Central memory CD8-positive, alpha-beta T cell (primary cell): Measurements from ENCODE around the gene GALNT12.

Experiments
- ATAC-seq: fragments of 150-1000 bp; cut with Tn5 transposase; replicated peaks from 2 replicates; pipeline ENCODE4 v1.10.0; 2022; ENCODE audit warnings: mild to moderate bottlenecking, moderate FRiP score, moderate number of reproducible peaks; ENCODE audit not compliant: poor library complexity, severe bottlenecking; ENCODE audit errors: extremely low read depth
- DNase-seq, 2 donors: peaks; one replicate each; pipeline ENCODE4 v3.0.0; 2021; ENCODE audit warnings: low spot score in 2 of 2
- H3K27ac Mint-ChIP-seq: one replicate; pipeline ENCODE4 v1.8.0; 2022; ENCODE audit warnings: low read depth, mild to moderate bottlenecking, moderate library complexity, mixed read lengths
- H3K27me3 Mint-ChIP-seq: one replicate; pipeline ENCODE4 v1.8.0; 2022; ENCODE audit warnings: mixed read lengths
- H3K36me3 Mint-ChIP-seq: one replicate; pipeline ENCODE4 v1.8.0; 2022; ENCODE audit warnings: mild to moderate bottlenecking, moderate library complexity, mixed read lengths; ENCODE audit not compliant: insufficient read depth
- H3K4me1 Mint-ChIP-seq: one replicate; pipeline ENCODE4 v1.8.0; 2022; ENCODE audit warnings: mixed read lengths
- H3K4me3 Mint-ChIP-seq: one replicate; pipeline ENCODE4 v1.8.0; 2022; ENCODE audit warnings: mild to moderate bottlenecking, moderate library complexity, mixed read lengths
- H3K9me3 Mint-ChIP-seq: one replicate; pipeline ENCODE4 v1.8.0; 2022; ENCODE audit warnings: mixed read lengths

GALNT12 gene

DNA sequence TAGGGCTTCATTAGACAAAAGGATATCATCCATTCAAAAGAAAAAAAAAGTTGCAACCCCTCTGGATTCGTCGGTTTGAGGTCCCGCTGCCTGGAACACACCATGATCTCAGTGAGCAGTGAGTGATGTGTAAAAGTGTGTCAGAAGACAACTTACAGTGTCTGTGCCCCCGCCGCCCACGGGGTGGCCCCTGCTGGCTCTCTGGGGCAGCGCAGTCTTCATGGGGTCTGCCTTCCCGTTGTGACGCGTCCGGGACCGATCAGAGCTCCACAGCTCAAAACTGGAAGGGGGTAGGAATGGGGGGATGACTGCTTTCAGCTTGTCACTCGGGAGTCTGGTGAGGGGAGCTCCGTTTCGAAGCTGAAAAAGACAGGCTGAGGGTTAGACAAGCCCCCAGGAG is 33.7 kb upstream of the GALNT12 start:
- Mint-ChIP-seq H3K4me3 (no peak overlapping the region), H3K4me1 (peaks cover 9% of the 10 kb centered on the region), H3K27ac (no peak overlapping the region), H3K27me3 (no peaks in the 10 kb centered on the region), H3K9me3 (no peaks in the 10 kb centered on the region), H3K36me3 (peaks cover 6% of the 10 kb centered on the region)
- DNase-seq, result no peak
- no peak for ATAC-seq

DNA sequence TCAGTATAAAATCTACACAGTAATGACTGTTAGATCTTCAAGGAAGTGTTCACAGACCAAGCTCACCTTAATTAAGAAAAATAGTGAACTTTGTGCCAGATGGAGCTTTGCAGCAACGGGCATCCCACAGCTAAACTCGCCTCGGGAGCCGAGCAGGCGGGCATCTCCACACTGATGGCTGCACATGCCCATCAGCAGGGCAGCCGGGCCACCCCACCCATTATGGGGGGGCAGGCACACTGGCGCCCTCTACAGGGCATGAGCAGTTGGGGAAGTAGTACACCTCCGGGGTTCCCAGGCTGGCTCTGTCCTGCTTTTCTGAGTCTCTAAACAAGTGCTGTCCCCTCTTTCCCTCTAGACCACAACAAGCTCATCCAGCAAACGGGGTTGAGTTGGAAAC is 32.7 kb upstream of the GALNT12 start:
- Mint-ChIP-seq H3K36me3 (peaks cover 6% of the 10 kb centered on the region), H3K4me1 (peaks cover 9% of the 10 kb centered on the region), H3K27ac (no peak overlapping the region), H3K9me3 (no peaks in the 10 kb centered on the region), H3K4me3 (no peak overlapping the region), H3K27me3 (no peaks in the 10 kb centered on the region)
- DNase-seq, result no peak
- no peak for ATAC-seq

DNA sequence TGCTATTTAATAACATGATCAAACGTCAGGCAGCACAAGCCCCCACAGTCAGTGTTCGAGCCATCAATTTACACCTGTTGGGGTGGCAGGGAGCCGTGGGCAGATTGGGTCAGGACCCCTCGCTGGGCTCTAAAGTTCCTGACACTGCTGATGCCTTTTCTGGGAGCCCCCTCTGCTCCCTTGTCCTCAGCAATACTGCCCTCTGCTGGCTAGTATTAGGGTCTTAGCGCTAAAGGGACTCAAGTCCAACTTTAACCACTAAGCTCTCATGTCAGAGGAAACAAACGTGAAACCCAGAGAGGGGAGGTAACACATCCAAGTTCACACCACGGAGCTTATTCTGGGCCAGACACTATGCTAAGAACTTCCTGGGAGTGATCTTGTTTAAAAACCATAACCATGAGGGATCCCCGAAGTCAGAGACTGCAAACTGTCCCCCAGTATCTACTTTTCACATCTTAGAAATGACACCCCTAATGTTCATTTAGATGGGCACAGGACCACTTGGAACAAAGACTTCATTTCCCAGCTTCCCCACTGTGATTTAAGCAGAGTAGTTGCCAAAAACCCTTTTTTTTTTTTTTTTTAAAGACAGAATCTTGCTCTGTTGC is 31.5 kb upstream of the GALNT12 start:
- H3K27ac Mint-ChIP-seq, result no peak overlapping the region
- no peak overlapping the region for H3K4me3 Mint-ChIP-seq
- H3K27me3 Mint-ChIP-seq, result no peaks in the 10 kb centered on the region
- DNase-seq, result no peak
- no peaks in the 10 kb centered on the region for H3K9me3 Mint-ChIP-seq
- peaks cover 6% of the 10 kb centered on the region for H3K36me3 Mint-ChIP-seq
- ATAC-seq, result no peak
- H3K4me1 Mint-ChIP-seq, result peaks cover 9% of the 10 kb centered on the region

DNA sequence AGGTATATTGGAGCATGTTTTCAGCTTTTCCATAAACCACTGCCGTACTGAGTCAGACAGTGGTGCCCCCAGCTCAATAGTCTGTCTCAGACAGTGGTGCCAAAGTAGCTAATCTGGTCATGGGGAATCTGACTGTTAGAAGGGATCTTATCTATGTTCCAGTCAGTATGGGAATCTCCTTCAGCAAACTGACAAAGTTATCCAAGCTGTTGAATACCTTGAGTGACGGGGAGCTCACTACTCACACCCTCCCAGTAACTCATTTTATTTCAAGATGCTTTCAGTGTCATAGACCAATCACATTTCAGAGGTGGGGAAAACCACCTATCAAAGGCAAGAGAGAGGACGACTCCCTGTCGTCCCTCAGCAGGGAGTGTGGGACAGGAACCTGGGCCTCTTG is 29.9 kb upstream of the GALNT12 start:
- no peak overlapping the region for H3K4me3 Mint-ChIP-seq
- H3K27me3 Mint-ChIP-seq, result no peaks in the 10 kb centered on the region
- no peak for ATAC-seq
- H3K27ac Mint-ChIP-seq, result no peak overlapping the region
- peaks cover 10% of the 10 kb centered on the region for H3K36me3 Mint-ChIP-seq
- H3K4me1 Mint-ChIP-seq, result peaks cover 9% of the 10 kb centered on the region
- H3K9me3 Mint-ChIP-seq, result no peaks in the 10 kb centered on the region
- no peak for DNase-seq

DNA sequence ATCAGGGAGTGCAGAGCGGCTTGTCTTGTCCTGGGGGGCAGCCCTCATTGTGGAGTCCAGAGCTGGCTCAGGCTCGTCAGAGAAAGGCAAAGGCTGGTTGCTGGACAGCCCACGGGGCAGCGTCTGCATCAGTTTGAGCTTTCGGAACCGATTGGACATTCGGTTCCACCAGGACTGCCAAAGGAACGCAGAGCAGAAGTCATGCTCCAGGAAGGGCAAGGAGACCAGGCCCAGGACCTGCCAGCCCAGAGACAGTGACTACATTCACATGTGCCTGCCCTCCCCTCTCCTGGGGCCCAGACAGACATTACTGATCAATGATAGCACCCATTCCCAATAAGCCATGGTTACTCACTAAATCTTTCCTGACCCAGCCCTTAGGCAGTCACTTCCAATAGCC is 29.2 kb upstream of the GALNT12 start:
- no peak overlapping the region for H3K27ac Mint-ChIP-seq
- no peak for ATAC-seq
- H3K4me3 Mint-ChIP-seq, result no peak overlapping the region

DNA sequence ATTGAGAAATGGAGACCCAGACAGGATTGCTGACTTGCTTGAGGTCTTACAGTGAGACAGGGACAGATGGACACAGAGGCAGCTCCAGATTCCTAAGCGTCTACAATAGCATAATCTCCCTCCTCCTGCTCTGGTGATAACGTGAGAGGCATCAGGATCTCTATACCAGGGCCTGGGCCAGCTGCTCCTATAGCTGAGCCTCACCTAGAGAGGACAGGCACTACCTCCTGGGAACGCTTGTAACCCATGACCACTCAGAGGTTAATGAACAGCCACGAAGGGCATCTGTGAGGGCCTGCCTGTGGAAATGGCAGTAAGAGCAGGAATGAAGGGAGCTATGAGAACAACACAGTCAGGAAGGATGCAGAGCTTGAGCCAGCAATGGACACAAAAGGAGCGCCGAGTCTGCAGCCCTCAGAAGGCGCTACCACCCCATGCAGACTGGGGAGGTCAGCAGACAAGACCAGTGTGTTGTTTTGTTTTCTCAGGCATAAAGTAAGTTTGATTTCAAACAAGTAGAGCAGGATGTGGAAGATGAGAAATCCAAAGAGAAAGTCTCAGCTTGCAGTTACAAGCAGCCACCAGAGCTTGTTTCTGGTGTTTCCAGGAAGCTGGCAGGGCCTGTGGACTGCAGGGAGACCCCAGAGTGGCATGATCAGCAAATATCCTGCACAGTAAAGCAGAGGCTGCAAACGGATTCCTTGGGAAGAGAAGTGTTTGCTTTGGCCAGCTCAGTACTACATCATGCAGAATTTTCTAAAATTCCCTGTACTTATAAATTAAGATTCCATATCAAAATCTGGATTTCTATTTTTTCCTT is 28.5 kb upstream of the GALNT12 start:
- Mint-ChIP-seq H3K4me1 (peaks cover 9% of the 10 kb centered on the region), H3K36me3 (peaks cover 9% of the 10 kb centered on the region), H3K9me3 (no peaks in the 10 kb centered on the region), H3K27ac (no peak overlapping the region), H3K4me3 (no peak overlapping the region), H3K27me3 (no peaks in the 10 kb centered on the region)
- no peak for ATAC-seq
- DNase-seq, result no peak

More for the DNA sequence above, 29.2 kb upstream of the GALNT12 start:
- H3K4me1 Mint-ChIP-seq, result peaks cover 9% of the 10 kb centered on the region
- no peak for DNase-seq
- no peaks in the 10 kb centered on the region for H3K9me3 Mint-ChIP-seq
- peaks cover 12% of the 10 kb centered on the region for H3K36me3 Mint-ChIP-seq
- H3K27me3 Mint-ChIP-seq, result no peaks in the 10 kb centered on the region

DNA sequence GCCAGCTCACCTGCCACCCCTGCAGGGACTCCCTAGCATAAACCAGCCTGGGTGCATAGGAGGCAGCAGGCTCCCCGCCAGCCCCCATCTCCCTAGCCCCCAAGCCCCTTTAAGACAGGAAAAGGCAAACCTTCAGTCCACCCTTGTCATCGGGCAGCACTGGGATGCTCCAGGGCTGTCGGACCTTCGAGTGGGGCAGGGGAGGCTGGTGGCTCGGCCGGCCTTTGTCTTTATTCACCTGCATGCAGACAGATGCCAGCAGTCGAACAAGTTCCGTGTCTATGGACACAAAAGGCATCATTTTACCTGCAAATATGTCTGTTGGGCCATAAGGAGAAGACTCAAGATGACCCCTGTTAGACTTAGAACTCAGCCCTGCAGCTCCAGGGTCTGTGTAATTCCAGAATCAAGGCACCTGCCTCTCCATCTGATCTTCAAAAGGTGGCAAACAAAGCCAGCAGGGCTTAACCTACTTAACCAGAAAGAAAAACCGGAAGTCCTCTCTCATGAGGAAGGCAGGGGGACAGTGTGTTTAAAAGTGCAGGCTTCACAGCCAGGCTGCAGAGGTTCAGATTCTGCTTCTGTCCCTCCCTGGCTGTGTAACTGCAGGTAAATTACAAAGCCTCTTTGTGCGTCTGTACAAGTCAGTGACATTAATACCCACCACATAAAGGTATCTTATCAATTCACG is 27.3 kb upstream of the GALNT12 start:
- DNase-seq (no peak), ATAC-seq (no peak)
- no peak overlapping the region for H3K4me3 Mint-ChIP-seq
- no peak overlapping the region for H3K27ac Mint-ChIP-seq
- H3K9me3 Mint-ChIP-seq, result no peaks in the 10 kb centered on the region
- no peaks in the 10 kb centered on the region for H3K27me3 Mint-ChIP-seq
- peaks cover 9% of the 10 kb centered on the region for H3K4me1 Mint-ChIP-seq
- H3K36me3 Mint-ChIP-seq, result peaks cover 9% of the 10 kb centered on the region

DNA sequence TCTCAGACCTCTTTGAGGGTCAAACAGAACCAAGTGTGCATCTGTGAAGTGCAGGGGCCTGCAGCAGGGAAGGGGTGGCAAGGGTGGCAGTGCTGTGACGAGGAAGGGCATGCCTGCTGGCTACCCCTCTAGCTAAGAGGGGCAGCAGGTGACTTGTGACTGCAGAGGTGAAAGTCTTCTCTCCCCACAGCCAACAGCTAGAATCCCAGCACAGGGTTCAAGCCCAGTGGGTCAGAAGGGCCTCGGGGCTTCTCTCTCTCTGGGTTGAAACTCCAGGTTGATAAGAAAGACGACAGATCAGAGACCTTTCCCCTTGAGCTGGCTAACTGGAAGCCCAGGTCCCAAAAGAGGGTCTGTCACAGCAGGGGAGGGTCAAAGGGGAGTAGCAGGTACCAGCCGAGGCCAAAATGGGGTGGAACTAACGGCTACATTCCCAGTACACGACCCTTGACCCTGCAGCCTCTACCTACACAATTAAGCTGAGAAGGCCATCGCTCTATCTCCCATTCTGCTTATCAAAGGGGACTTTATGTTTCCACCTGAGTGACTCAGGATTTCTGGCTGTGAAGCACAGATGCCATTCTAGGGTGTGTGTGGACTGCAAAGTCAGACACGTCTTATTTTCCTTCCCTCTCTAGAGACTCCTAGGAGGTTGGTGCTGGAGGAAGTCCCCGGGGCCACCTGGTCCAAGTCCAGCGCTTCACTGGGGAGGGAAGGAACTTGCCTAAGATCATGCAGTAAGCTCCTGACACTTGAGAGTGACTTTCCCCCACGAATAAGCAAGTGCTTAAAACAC is 25.7 kb upstream of the GALNT12 start:
- H3K27me3 Mint-ChIP-seq, result no peaks in the 10 kb centered on the region
- H3K4me3 Mint-ChIP-seq, result no peak overlapping the region
- H3K27ac Mint-ChIP-seq, result peak overlapping the region; percentile 63
- DNase-seq (no peak), ATAC-seq (no peak)
- H3K4me1 Mint-ChIP-seq, result peaks cover 5% of the 10 kb centered on the region
- H3K36me3 Mint-ChIP-seq, result peaks cover 7% of the 10 kb centered on the region
- H3K9me3 Mint-ChIP-seq, result no peaks in the 10 kb centered on the region

DNA sequence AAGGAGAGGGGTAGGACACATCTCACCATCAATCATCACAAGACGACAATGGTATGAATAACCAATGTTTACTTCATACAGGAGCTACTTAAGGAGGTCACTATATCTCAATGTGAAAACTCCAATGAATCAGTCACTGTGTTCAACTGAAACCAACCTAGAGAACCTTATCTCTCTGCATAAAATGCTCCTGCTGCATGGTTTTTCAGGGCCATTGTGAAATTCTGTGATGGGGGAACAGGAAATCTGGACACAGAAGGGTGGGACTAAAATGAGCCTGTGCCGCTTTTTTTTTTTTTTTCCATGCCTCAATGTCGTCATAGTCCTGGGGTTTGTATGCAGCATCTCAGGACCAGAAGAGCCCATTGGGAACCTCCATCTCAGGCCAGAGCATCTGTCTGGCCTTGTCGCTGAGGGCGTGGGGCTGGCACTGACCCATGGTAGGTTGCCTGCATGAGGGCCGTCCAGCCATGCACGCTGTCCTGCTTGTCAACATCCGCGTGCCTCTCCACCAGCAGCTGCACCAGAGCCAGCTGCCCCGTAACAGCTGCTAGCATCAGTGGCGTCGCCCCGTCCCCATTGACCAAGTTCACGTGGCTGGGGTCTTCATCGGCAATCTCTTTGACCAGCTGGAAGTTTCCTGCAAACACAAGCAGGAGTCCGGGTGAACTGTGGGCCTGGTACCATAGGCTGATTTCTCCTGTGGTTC is 23.8 kb upstream of the GALNT12 start:
- Mint-ChIP-seq H3K36me3 (peaks cover 6% of the 10 kb centered on the region), H3K27ac (no peak overlapping the region), H3K4me3 (no peak overlapping the region), H3K27me3 (no peaks in the 10 kb centered on the region), H3K4me1 (no peaks in the 10 kb centered on the region), H3K9me3 (no peaks in the 10 kb centered on the region)
- no peak for DNase-seq
- no peak for ATAC-seq

DNA sequence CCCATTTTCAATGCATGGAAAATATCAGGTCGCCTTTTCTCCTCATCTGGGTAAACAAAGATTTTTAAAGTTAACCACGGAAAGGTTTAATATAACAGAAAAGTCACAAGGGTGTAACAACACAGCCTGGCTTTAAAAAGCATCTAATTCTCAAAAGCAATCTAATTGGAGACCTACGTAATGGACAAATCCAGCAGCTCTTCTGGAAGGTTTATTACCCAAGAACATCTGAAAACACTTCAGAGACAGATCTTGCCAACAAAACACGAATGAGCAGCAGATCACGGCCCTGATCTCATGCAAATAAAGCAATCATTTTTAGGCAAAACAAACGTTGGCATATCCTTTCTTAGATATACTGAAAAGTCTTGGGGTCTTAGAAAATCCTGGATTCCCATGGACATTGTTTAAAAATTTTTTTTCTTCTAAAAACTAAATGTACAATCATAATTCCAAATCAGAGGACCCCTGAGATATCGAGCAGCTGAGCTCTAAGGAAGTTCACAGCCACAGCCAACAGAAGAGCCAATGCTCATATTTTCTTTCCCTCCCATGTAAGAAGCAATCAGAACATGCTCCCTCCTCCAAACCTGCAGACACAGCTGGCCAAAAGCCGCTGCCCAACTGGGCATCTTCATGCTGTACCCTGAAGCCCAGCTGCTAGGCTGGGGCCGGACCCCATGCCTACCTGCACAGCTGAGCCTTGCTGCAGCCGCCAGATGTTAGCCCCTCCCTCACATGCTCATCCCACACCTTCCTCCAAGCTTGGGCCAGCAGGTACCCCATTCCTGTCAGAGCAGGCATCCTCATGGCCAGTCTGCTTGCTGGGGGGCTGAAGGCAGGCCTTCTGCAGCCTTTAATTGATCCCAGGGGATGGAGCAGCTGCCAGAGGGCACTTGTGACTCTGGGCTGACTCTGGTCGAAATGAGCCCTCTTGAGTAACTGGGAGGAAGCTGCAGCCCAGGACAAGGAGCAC is 22.4 kb upstream of the GALNT12 start:
- H3K9me3 Mint-ChIP-seq, result no peaks in the 10 kb centered on the region
- no peak overlapping the region for H3K27ac Mint-ChIP-seq
- H3K36me3 Mint-ChIP-seq, result peaks cover 6% of the 10 kb centered on the region

DNA sequence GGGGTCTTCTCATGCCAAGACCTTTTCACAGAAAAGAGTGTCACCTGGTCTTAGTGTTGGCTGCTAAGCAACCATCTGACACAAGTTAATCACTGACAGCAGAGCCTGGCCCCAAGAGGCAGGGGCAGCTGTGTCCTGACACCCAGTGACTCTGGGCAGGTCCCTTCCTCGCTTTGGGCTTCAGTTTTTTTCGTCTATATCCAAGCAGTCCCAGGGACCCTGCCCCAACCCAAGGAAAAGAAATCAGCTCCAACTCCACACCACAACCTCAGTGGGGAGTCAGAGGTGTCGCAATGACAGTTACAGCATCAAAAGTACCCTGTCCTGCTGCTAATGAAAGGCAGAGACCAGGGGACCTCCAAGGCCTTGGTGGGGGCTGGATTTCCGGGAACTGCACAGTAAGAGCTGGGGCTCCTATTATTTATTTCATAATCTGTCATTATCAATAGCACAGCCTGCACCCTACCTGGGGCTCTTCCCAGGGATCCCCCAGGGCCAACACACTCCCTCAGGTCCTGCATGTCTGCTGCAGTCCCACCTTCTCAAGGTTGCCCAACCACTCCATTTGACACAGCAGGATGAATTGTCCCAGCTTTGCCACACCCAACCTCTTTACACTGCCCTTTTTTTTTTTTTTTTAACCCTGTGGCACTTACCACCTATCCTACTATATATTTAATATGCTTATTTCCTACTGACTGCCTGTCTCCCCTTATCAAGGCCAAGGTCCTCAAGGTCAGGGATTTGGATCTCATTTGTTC is 20.5 kb upstream of the GALNT12 start:
- Mint-ChIP-seq H3K4me3 (no peak overlapping the region), H3K9me3 (no peaks in the 10 kb centered on the region), H3K27ac (no peak overlapping the region), H3K27me3 (no peaks in the 10 kb centered on the region), H3K4me1 (peaks cover 9% of the 10 kb centered on the region), H3K36me3 (peaks cover 7% of the 10 kb centered on the region)
- ATAC-seq (no peak), DNase-seq (no peak)

More for the DNA sequence above, 22.4 kb upstream of the GALNT12 start:
- H3K27me3 Mint-ChIP-seq, result no peaks in the 10 kb centered on the region
- DNase-seq (no peak), ATAC-seq (no peak)
- no peaks in the 10 kb centered on the region for H3K4me1 Mint-ChIP-seq
- H3K4me3 Mint-ChIP-seq, result no peak overlapping the region
